Gastroesophageal sphincter (tissue), 4 donors: ENCODE measurements around the gene GALR3. TPM values are rescaled to one million over a fixed set of nuclear protein-coding genes. Genes with fewer than 3 reads are reported as not detected.

ENCODE experiments used
- ATAC-seq: fragments of 150-250 bp; one replicate; pipeline ENCODE4 v1.9.1; 2016; ENCODE audit warnings: mild to moderate bottlenecking, moderate library complexity
- H3K27ac ChIP-seq, 4 donors: fragments of 200-600 bp; sonication (generic) in 3 of 4; 1 replicate in 3 of 4; 2 replicates in 1 of 4; pipeline ENCODE4 v1.5.1; 2016 to 2019
- H3K27me3 ChIP-seq: fragments of 200-600 bp; sonication (generic); one replicate; pipeline ENCODE4 v1.5.1; 2019
- H3K36me3 ChIP-seq, 2 donors: fragments of 200-600 bp; sonication (generic); one replicate each; pipeline ENCODE4 v1.5.1; 2019; ENCODE audit warnings: control low read depth in 1 of 2
- H3K4me1 ChIP-seq, 3 donors: fragments of 200-600 bp; sonication (generic); 1 replicate in 2 of 3; 2 replicates in 1 of 3; pipeline ENCODE4 v1.5.1; 2016 to 2019; ENCODE audit warnings: control low read depth in 2 of 3
- H3K4me3 ChIP-seq, 2 donors: fragments of 200-600 bp; sonication (generic); one replicate each; pipeline ENCODE4 v1.5.1; 2019; ENCODE audit warnings: mild to moderate bottlenecking in 1 of 2, moderate library complexity in 1 of 2
- H3K9me3 ChIP-seq, 3 donors: fragments of 200-600 bp; sonication (generic); one replicate each; pipeline ENCODE4 v1.5.1; 2017 to 2019; ENCODE audit warnings: control low read depth in 2 of 3
- CTCF ChIP-seq, 4 experiments: fragments of 200-600 bp in 2 of 4; fragments of 450-650 bp in 2 of 4; sonication (generic) in 1 of 4; IDR thresholded peaks; one replicate each; pipeline ENCODE4 v1.5.1; 2017 to 2019; ENCODE audit warnings: antibody characterized with exemption in 4 of 4, mild to moderate bottlenecking in 2 of 4, moderate library complexity in 2 of 4
- EP300 ChIP-seq: sonication (generic); formaldehyde crosslinking; IDR thresholded peaks from one replicate; pipeline ENCODE4 v1.6.1; 2017; ENCODE audit warnings: antibody characterized with exemption, mild to moderate bottlenecking
- POLR2A ChIP-seq, 2 donors: fragments of 450-650 bp; IDR thresholded peaks; one replicate each; pipeline ENCODE4 v1.6.1; 2017; ENCODE audit warnings: antibody characterized with exemption in 2 of 2, mild to moderate bottlenecking in 2 of 2, moderate library complexity in 1 of 2
- POLR2AphosphoS5 ChIP-seq: sonication (generic); formaldehyde crosslinking; IDR thresholded peaks from one replicate; pipeline ENCODE4 v1.6.1; 2017; ENCODE audit warnings: antibody characterized with exemption
- WGBS, 2 donors: methylation state at CpG; one replicate each; pipeline ENCODE4 v1.1.5; 2018; ENCODE audit warnings: low coverage in 1 of 2; 5-methylcytosine and 5-hydroxymethylcytosine counted together
- total RNA-seq, 4 donors: library from RNA; depleted of rRNA; stranded (reverse); fragments of >200 nt; gene quantifications; one replicate each; pipeline ENCODE4 v1.1.0, GENCODE V29; 2016

The GALR3 gene
- total RNA-seq, 4 donors from 2014 or later: not detected

GRCh38 chr22:37805810-37806277 lies 17.3 kb upstream of the GALR3 start:
- H3K36me3 ChIP-seq: no peaks in the 10 kb centered on the region
- TF ChIP-seq CTCF (IDR thresholded peaks at IDR 0.05) (no peak), POLR2AphosphoS5 (no peak), POLR2A (IDR thresholded peaks at IDR 0.05) (no peak), EP300 (no peak)
- H3K27ac ChIP-seq: peak overlapping the region; percentile 80 to 96 (median 89)
- peaks cover 0 to 79% (median 24%) of the 10 kb centered on the region in 3 donors for H3K4me1 ChIP-seq
- no peaks in the 10 kb centered on the region for H3K27me3 ChIP-seq
- H3K4me3 ChIP-seq: peak overlapping the region; percentile 66 to 71
- no peak for ATAC-seq
- no peaks in the 10 kb centered on the region for H3K9me3 ChIP-seq
- WGBS, 2 donors: 23 to 35% methylated on average over 6 to 8 of the region's 10 CpGs

GRCh38 chr22:37806409-37807333 lies 16.5 kb upstream of the GALR3 start:
- Histone ChIP-seq H3K36me3 (no peaks in the 10 kb centered on the region), H3K4me1 (peaks cover 0 to 78% (median 24%) of the 10 kb centered on the region in 3 donors), H3K27me3 (no peaks in the 10 kb centered on the region), H3K9me3 (no peaks in the 10 kb centered on the region), H3K4me3 (peak overlapping the region; percentile 66 to 71), H3K27ac (peak overlapping the region; percentile 8 to 96 (median 86))
- 1% methylated on average over 11 to 18 of the region's 19 CpGs for WGBS, 2 donors
- TF ChIP-seq CTCF (IDR thresholded peaks at IDR 0.05) (peak in 2 of 4 experiments; percentile 12 to 25), POLR2A (IDR thresholded peaks at IDR 0.05) (no peak)
- no peak for ATAC-seq

- no peak for TF ChIP-seq EP300
- peak; percentile 46 for TF ChIP-seq POLR2AphosphoS5
- peak; percentile 58 to 62 for TF ChIP-seq POLR2A (IDR thresholded peaks at IDR 0.05)
- no peak for TF ChIP-seq CTCF (IDR thresholded peaks at IDR 0.05)
- Histone ChIP-seq H3K27ac (peak within 1 kb of the TSS; percentile 49 to 96 (median 86)), H3K4me3 (peak within 1 kb of the TSS; percentile 66 to 71), H3K27me3 (no peaks in the 10 kb centered on the region), H3K4me1 (peaks cover 0 to 69% (median 24%) of the 10 kb centered on the region in 3 donors), H3K9me3 (no peaks in the 10 kb centered on the region), H3K36me3 (peaks cover 0 to under 1% of the 10 kb centered on the region in 2 donors)
- ATAC-seq: peak; percentile 92
- WGBS, 2 donors: 0 to 1% methylated on average over 8 to 14 of the region's 73 CpGs
Measured at GRCh38 chr22:37807410-37808293, 15.5 kb upstream of the GALR3 start, which contains the start of gene GCAT. GCAT (plus strand) TSS chr22:37807934; CDS start chr22:37807968, 34 bp downstream.

GRCh38 chr22:37808294-37808657 lies 14.9 kb upstream of the GALR3 start:
- 15% methylated on average over 2 of the region's 8 CpGs; no CpG with 5 or more reads in 1 of the 2 donors for WGBS, 2 donors
- H3K4me3 ChIP-seq: peak overlapping the region; percentile 66 to 71
- peaks cover 0 to 6% of the 10 kb centered on the region in 2 donors for H3K36me3 ChIP-seq
- H3K27me3 ChIP-seq: no peaks in the 10 kb centered on the region
- peaks cover 0 to 62% (median 19%) of the 10 kb centered on the region in 3 donors for H3K4me1 ChIP-seq
- no peaks in the 10 kb centered on the region for H3K9me3 ChIP-seq
- H3K27ac ChIP-seq: peak overlapping the region; percentile 15 to 96 (median 86)
- ATAC-seq: no peak
- no peak for TF ChIP-seq POLR2AphosphoS5
- no peak for TF ChIP-seq POLR2A (IDR thresholded peaks at IDR 0.05)
- no peak for TF ChIP-seq CTCF (IDR thresholded peaks at IDR 0.05)
- TF ChIP-seq EP300: no peak
